Spleen (tissue), 11 donors: Measurements from ENCODE around the gene SH3RF1. TPM values are rescaled to one million over a fixed set of nuclear protein-coding genes. Genes with fewer than 3 reads are reported as not detected.
A peak's percentile ranks its signal among the peaks of the same experiment; 100 is the strongest.

Experiments used
- DNase-seq: peaks from one replicate; pipeline ENCODE4 v3.0.0-alpha.2; 2020
- H3K27ac ChIP-seq, 8 donors: fragments of 200-600 bp; sonication (generic) in 7 of 8; 1 replicate in 4 of 8; 2 replicates in 4 of 8; pipeline versions ENCODE4 v1.5.0 to v1.8.0; 2016 to 2021; ENCODE audit warnings: inconsistent platforms in 4 of 8, mild to moderate bottlenecking in 4 of 8, moderate library complexity in 1 of 8
- H3K27me3 ChIP-seq, 7 donors: fragments of 200-600 bp; sonication (generic) in 6 of 7; replicated peaks in 1 of 7; 1 replicate in 4 of 7; 2 replicates in 3 of 7; pipeline versions ENCODE4 v1.5.0 to v1.8.0; 2016 to 2021; ENCODE audit warnings: inconsistent platforms in 3 of 7, mild to moderate bottlenecking in 1 of 7
- H3K36me3 ChIP-seq, 6 donors: fragments of 200-600 bp; sonication (generic) in 5 of 6; 1 replicate in 4 of 6; 2 replicates in 2 of 6; pipeline versions ENCODE4 v1.5.0 to v1.8.0; 2016 to 2021; ENCODE audit warnings: inconsistent platforms in 2 of 6
- H3K4me1 ChIP-seq, 6 donors: fragments of 200-600 bp; sonication (generic) in 5 of 6; 1 replicate in 3 of 6; 2 replicates in 3 of 6; pipeline versions ENCODE4 v1.5.0 to v1.8.0; 2016 to 2021; ENCODE audit warnings: inconsistent platforms in 3 of 6
- H3K4me3 ChIP-seq, 8 donors: fragments of 200-600 bp; sonication (generic) in 7 of 8; 1 replicate in 4 of 8; 2 replicates in 4 of 8; pipeline versions ENCODE4 v1.5.0 to v1.8.0; 2016 to 2021; ENCODE audit warnings: inconsistent platforms in 4 of 8, mild to moderate bottlenecking in 4 of 8, moderate library complexity in 2 of 8
- H3K9me3 ChIP-seq, 8 donors: fragments of 200-600 bp; sonication (generic) in 7 of 8; 1 replicate in 4 of 8; 2 replicates in 4 of 8; pipeline versions ENCODE4 v1.5.0 to v1.8.0; 2016 to 2021; ENCODE audit warnings: inconsistent platforms in 4 of 8
- CTCF ChIP-seq, 11 experiments: fragments of 200-600 bp in 7 of 11; fragments of 450-650 bp in 4 of 11; sonication (generic) in 4 of 11; IDR thresholded peaks in 8 of 11; conservative IDR thresholded peaks in 3 of 11; 1 replicate in 7 of 11; 2 replicates in 4 of 11; pipeline versions ENCODE4 v1.4.0 to v1.8.0; 2016 to 2021; ENCODE audit warnings: antibody characterized with exemption in 11 of 11, inconsistent platforms in 4 of 11, mild to moderate bottlenecking in 1 of 11
- POLR2A ChIP-seq, 3 donors: fragments of 450-650 bp; IDR thresholded peaks; one replicate each; pipeline ENCODE4 v1.5.1; 2017; ENCODE audit warnings: antibody characterized with exemption in 3 of 3, mild to moderate bottlenecking in 1 of 3
- POLR2AphosphoS5 ChIP-seq, 3 donors: sonication (generic); formaldehyde crosslinking; IDR thresholded peaks; one replicate each; pipeline ENCODE4 v1.5.1; 2017; ENCODE audit warnings: antibody characterized with exemption in 3 of 3
- WGBS, 5 donors: extraction: QIAGEN DNeasy Blood & Tissue Kit in 3 of 5; methylation state at CpG; one replicate each; pipeline versions ENCODE4 v1.1.5 to v1.1.7; 2013 to 2018; 5-methylcytosine and 5-hydroxymethylcytosine counted together
- intact Hi-C: fragments of 100-400 bp; cut with DNase I; formaldehyde crosslinking; loops from one replicate; pipeline ENCODE4 v1.15.0; 2023; ENCODE audit warnings: low total_unique reads
- polyA plus RNA-seq, 3 donors: library from polyadenylated mRNA; stranded (reverse); fragments of 200-250 nt; gene quantifications; one replicate each; pipeline ENCODE4 v1.2.1, GENCODE V29; 2013
- total RNA-seq, 7 donors: library from RNA; depleted of rRNA in 3 of 7; stranded (reverse); fragments of >200 nt in 3 of 7; fragmentation: NEBNext Ultra II Directional in 4 of 7; extraction: Animal tissue kit (Norgen Biotek cat#: 25700) in 4 of 7; gene quantifications; one replicate each; pipeline versions ENCODE4 v1.1.0 to v1.2.1, GENCODE V29; 2016 to 2021
- donor health status: healthy with polysubstance abuse.
- donor health status: DM: no; HTN: no; CAD: no; lungs with moderate emphysema.
- donor health status: DM: no; HTN: no; CAD: no.
- donor health status: Bipolar disorder and iron deficiency.
- donor health status: healthy.
- donor health status: DM: no; HTN: no; CAD: no.
- donor health status: DM: yes; HTN: yes; CAD: no.

SH3RF1 gene
- total and polyA plus RNA-seq, 10 donors: 1.1 to 18.6 (median 10.0) TPM

- no peaks in the 10 kb centered on the region for H3K36me3 ChIP-seq
- no peak overlapping the region for H3K4me3 ChIP-seq
- peak overlapping the region in 2 of 8 donors; percentile 6 to 16 for H3K27ac ChIP-seq
- H3K4me1 ChIP-seq: peaks cover 9 to 57% (median 35%) of the 10 kb centered on the region in 6 donors
- no peaks in the 10 kb centered on the region for H3K9me3 ChIP-seq
- intact Hi-C loops: no loop called here
- no peak for DNase-seq
- TF ChIP-seq POLR2AphosphoS5 (IDR thresholded peaks at IDR 0.05) (no peak), POLR2A (IDR thresholded peaks at IDR 0.05) (no peak), CTCF (IDR thresholded peaks at IDR 0.05 in 8 of 11, conservative IDR thresholded peaks at IDR 0.05 in 3 of 11) (no peak)
- 38 to 63% (median 43%) methylated on average over 5 of the region's 5 CpGs for WGBS, 5 donors
- no peaks in the 10 kb centered on the region for H3K27me3 ChIP-seq
Observed at GRCh38 chr4:169254546-169254983, 16.2 kb downstream of the SH3RF1 start.

- Histone ChIP-seq H3K27ac (no peak overlapping the region), H3K36me3 (no peaks in the 10 kb centered on the region), H3K4me1 (peaks cover 9 to 58% (median 35%) of the 10 kb centered on the region in 6 donors), H3K9me3 (no peaks in the 10 kb centered on the region), H3K27me3 (no peaks in the 10 kb centered on the region), H3K4me3 (no peak overlapping the region)
- WGBS, 5 donors: 0 to 2% (median 0%) methylated on average over 1 of the region's 1 CpG
- intact Hi-C loops: no loop called here
- no peak for DNase-seq
- no peak for TF ChIP-seq POLR2AphosphoS5 (IDR thresholded peaks at IDR 0.05)
- no peak for TF ChIP-seq POLR2A (IDR thresholded peaks at IDR 0.05)
Observed at GRCh38 chr4:169253904-169254303, 16.9 kb downstream of the SH3RF1 start.

- no peak for DNase-seq
- TF ChIP-seq POLR2AphosphoS5 (IDR thresholded peaks at IDR 0.05) (no peak), POLR2A (IDR thresholded peaks at IDR 0.05) (no peak), CTCF (IDR thresholded peaks at IDR 0.05 in 8 of 11, conservative IDR thresholded peaks at IDR 0.05 in 3 of 11) (no peak)
- no peaks in the 10 kb centered on the region for H3K27me3 ChIP-seq
- 82 to 92% (median 89%) methylated on average over 2 of the region's 2 CpGs for WGBS, 5 donors
- H3K4me3 ChIP-seq: no peak overlapping the region
- H3K9me3 ChIP-seq: no peaks in the 10 kb centered on the region
- no peaks in the 10 kb centered on the region for H3K36me3 ChIP-seq
- intact Hi-C loops: no loop called here
- no peak overlapping the region for H3K27ac ChIP-seq
- peaks cover 9 to 57% (median 34%) of the 10 kb centered on the region in 6 donors for H3K4me1 ChIP-seq
Observed at GRCh38 chr4:169253113-169253671, 17.6 kb downstream of the SH3RF1 start.

- 55 to 63% (median 59%) methylated on average over 4 of the region's 4 CpGs for WGBS, 5 donors
- H3K27me3 ChIP-seq: no peaks in the 10 kb centered on the region
- no peaks in the 10 kb centered on the region for H3K36me3 ChIP-seq
- TF ChIP-seq POLR2AphosphoS5 (IDR thresholded peaks at IDR 0.05) (no peak), POLR2A (IDR thresholded peaks at IDR 0.05) (no peak), CTCF (IDR thresholded peaks at IDR 0.05 in 8 of 11, conservative IDR thresholded peaks at IDR 0.05 in 3 of 11) (no peak)
- H3K27ac ChIP-seq: no peak overlapping the region
- H3K4me3 ChIP-seq: no peak overlapping the region
- no peak for DNase-seq
- intact Hi-C loops: no loop called here
- peaks cover 9 to 51% (median 29%) of the 10 kb centered on the region in 6 donors for H3K4me1 ChIP-seq
- H3K9me3 ChIP-seq: no peaks in the 10 kb centered on the region
Observed at GRCh38 chr4:169252339-169253112, 18.2 kb downstream of the SH3RF1 start.
